ENCODE data around the gene ATG2A. TPM values are rescaled to one million over a fixed set of nuclear protein-coding genes. Genes with fewer than 3 reads are reported as not detected.

Gene ATG2A
- total and polyA plus RNA-seq, 9 of the 15 experiments (the other 6 are each of a cell fraction or from before 2014, with no cell fraction given) = 0.25 to 45.9 (median 5.2) TPM

DNA sequence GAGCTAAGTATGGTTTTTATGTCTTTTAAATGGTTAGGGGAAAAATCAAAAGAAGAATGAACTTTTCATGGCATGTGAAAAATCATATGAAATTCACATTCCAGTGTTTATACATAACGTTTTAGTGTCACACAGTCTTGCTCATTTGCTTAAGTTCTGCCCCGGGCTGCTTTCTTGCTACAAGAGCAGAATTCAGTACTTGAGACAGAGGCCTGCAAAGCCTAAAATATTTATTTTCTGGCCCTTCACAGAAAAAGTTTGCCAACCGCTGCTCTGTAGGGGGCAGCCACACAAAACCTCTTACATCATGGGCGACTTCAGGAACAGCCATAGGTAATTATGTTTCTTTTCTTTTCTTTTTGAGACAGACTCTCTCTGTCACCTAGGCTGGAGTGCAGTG, 1.0 kb upstream of the ATG2A start (continued):
- TF ChIP-seq TCF15 (CRISPR knock-in tag; IDR thresholded peaks at IDR 0.05) (no peak), NRF1 (conservative IDR thresholded peaks at IDR 0.05 in 1 of 2, IDR thresholded peaks at IDR 0.05 in 1 of 2) (no peak), TAL1 (IDR thresholded peaks at IDR 0.05) (0 out of 2 replicates have a peak, but pooled peaks have one; percentile 9), RFX5 (IDR thresholded peaks at IDR 0.05; ENCODE audit: low read depth, low read length) (no peak), ZNF124 (CRISPR knock-in tag; IDR thresholded peaks at IDR 0.05) (no peak), MED1 (CRISPR knock-in tag; IDR thresholded peaks at IDR 0.05; ENCODE audit: borderline replicate concordance) (no peak), CTCFL (IDR thresholded peaks at IDR 0.05; ENCODE audit: borderline replicate concordance, insufficient read depth, low read depth, low read length, poor library complexity, severe bottlenecking) (peak; percentile 78), SOX6 (IDR thresholded peaks at IDR 0.05) (no peak), TFE3 (CRISPR knock-in tag; IDR thresholded peaks at IDR 0.05) (no peak), GTF2F1 (IDR thresholded peaks at IDR 0.05; ENCODE audit: low read depth, low read length) (no peak)

Data from K562 (cell line).